IPS-15b (cell line): Measurements from ENCODE around the gene TIMP3.

Experiments used
- H3K27me3 ChIP-seq: one replicate; pipeline ENCODE4 v1.6.1; 2013; ENCODE audit warnings: low read length; ENCODE audit not compliant: control insufficient read depth, insufficient read depth
- H3K36me3 ChIP-seq: one replicate; pipeline ENCODE4 v1.6.1; 2013; ENCODE audit warnings: low read length; ENCODE audit not compliant: control insufficient read depth, insufficient read depth
- H3K4me1 ChIP-seq: one replicate; pipeline ENCODE4 v1.6.1; 2013; ENCODE audit warnings: mild to moderate bottlenecking, low read length; ENCODE audit not compliant: control insufficient read depth, insufficient read depth
- H3K4me3 ChIP-seq: one replicate; pipeline ENCODE4 v1.5.1; 2013; ENCODE audit warnings: low read depth, low read length
- H3K9ac ChIP-seq: one replicate; pipeline ENCODE4 v1.6.1; 2013; ENCODE audit warnings: low read depth, mild to moderate bottlenecking, low read length
- H3K9me3 ChIP-seq: one replicate; pipeline ENCODE4 v1.6.1; 2013; ENCODE audit warnings: mild to moderate bottlenecking, low read length; ENCODE audit not compliant: control insufficient read depth, insufficient read depth

TIMP3 gene

GRCh38 chr22:32824531-32825312, 23.2 kb downstream of the TIMP3 start:
- Histone ChIP-seq H3K36me3 (peaks cover 4% of the 10 kb centered on the region), H3K9me3 (no peaks in the 10 kb centered on the region), H3K4me3 (no peak overlapping the region), H3K9ac (no peak overlapping the region), H3K27me3 (no peaks in the 10 kb centered on the region), H3K4me1 (no peaks in the 10 kb centered on the region)

- Histone ChIP-seq H3K4me1 (peaks cover 2% of the 10 kb centered on the region), H3K36me3 (peaks cover under 1% of the 10 kb centered on the region), H3K4me3 (no peak overlapping the region), H3K27me3 (no peaks in the 10 kb centered on the region), H3K9me3 (no peaks in the 10 kb centered on the region), H3K9ac (no peak overlapping the region)
Observed at GRCh38 chr22:32826537-32826936, 25.0 kb downstream of the TIMP3 start.

GRCh38 chr22:32827049-32827602, 25.6 kb downstream of the TIMP3 start:
- Histone ChIP-seq H3K9me3 (no peaks in the 10 kb centered on the region), H3K9ac (no peak overlapping the region), H3K4me3 (no peak overlapping the region), H3K36me3 (no peaks in the 10 kb centered on the region), H3K27me3 (no peaks in the 10 kb centered on the region), H3K4me1 (peaks cover 2% of the 10 kb centered on the region)

- H3K9ac ChIP-seq = no peak overlapping the region
- peaks cover 2% of the 10 kb centered on the region for H3K4me1 ChIP-seq
- H3K9me3 ChIP-seq = no peaks in the 10 kb centered on the region
- no peaks in the 10 kb centered on the region for H3K36me3 ChIP-seq
- H3K27me3 ChIP-seq = no peaks in the 10 kb centered on the region
- no peak overlapping the region for H3K4me3 ChIP-seq
Observed at GRCh38 chr22:32828150-32828549, 26.6 kb downstream of the TIMP3 start.

- Histone ChIP-seq H3K36me3 (no peaks in the 10 kb centered on the region), H3K9me3 (no peaks in the 10 kb centered on the region), H3K9ac (no peak overlapping the region)
Observed at GRCh38 chr22:32828561-32828960, 27.1 kb downstream of the TIMP3 start.

GRCh38 chr22:32829451-32829851, 27.9 kb downstream of the TIMP3 start:
- Histone ChIP-seq H3K36me3 (no peaks in the 10 kb centered on the region), H3K9ac (no peak overlapping the region), H3K9me3 (no peaks in the 10 kb centered on the region), H3K4me1 (peaks cover 2% of the 10 kb centered on the region), H3K4me3 (no peak overlapping the region), H3K27me3 (no peaks in the 10 kb centered on the region)

More at GRCh38 chr22:32828561-32828960, 27.1 kb downstream of the TIMP3 start:
- Histone ChIP-seq H3K27me3 (no peaks in the 10 kb centered on the region), H3K4me1 (peaks cover 2% of the 10 kb centered on the region), H3K4me3 (no peak overlapping the region)

- H3K9me3 ChIP-seq = no peaks in the 10 kb centered on the region
- no peak overlapping the region for H3K4me3 ChIP-seq
- H3K4me1 ChIP-seq = peaks cover 2% of the 10 kb centered on the region
- H3K27me3 ChIP-seq = no peaks in the 10 kb centered on the region
- H3K36me3 ChIP-seq = no peaks in the 10 kb centered on the region
- H3K9ac ChIP-seq = no peak overlapping the region
Observed at GRCh38 chr22:32830473-32830872, 29.0 kb downstream of the TIMP3 start.

GRCh38 chr22:32830957-32831356, 29.5 kb downstream of the TIMP3 start:
- Histone ChIP-seq H3K4me3 (no peak overlapping the region), H3K9ac (no peak overlapping the region), H3K9me3 (no peaks in the 10 kb centered on the region), H3K4me1 (peaks cover 2% of the 10 kb centered on the region), H3K36me3 (no peaks in the 10 kb centered on the region), H3K27me3 (no peaks in the 10 kb centered on the region)

- H3K9ac ChIP-seq = no peak overlapping the region
- no peak overlapping the region for H3K4me3 ChIP-seq
- no peaks in the 10 kb centered on the region for H3K27me3 ChIP-seq
- no peaks in the 10 kb centered on the region for H3K36me3 ChIP-seq
- no peaks in the 10 kb centered on the region for H3K9me3 ChIP-seq
- H3K4me1 ChIP-seq = peaks cover 2% of the 10 kb centered on the region
Observed at GRCh38 chr22:32831584-32831983, 30.1 kb downstream of the TIMP3 start.

- H3K36me3 ChIP-seq = no peaks in the 10 kb centered on the region
- peaks cover 2% of the 10 kb centered on the region for H3K4me1 ChIP-seq
- H3K9ac ChIP-seq = no peak overlapping the region
- H3K4me3 ChIP-seq = no peak overlapping the region
- H3K9me3 ChIP-seq = no peaks in the 10 kb centered on the region
- H3K27me3 ChIP-seq = no peaks in the 10 kb centered on the region
Observed at GRCh38 chr22:32832174-32832573, 30.7 kb downstream of the TIMP3 start.

- H3K4me3 ChIP-seq = no peak overlapping the region
- no peaks in the 10 kb centered on the region for H3K9me3 ChIP-seq
- H3K9ac ChIP-seq = no peak overlapping the region
- H3K4me1 ChIP-seq = no peaks in the 10 kb centered on the region
- no peaks in the 10 kb centered on the region for H3K36me3 ChIP-seq
- H3K27me3 ChIP-seq = no peaks in the 10 kb centered on the region
Observed at GRCh38 chr22:32836280-32837123, 35.0 kb downstream of the TIMP3 start.
